Left ventricle myocardium superior (tissue), 1 donor: ENCODE data around the gene GAL3ST1. TPM values are rescaled to one million over a fixed set of nuclear protein-coding genes. Genes with fewer than 3 reads are reported as not detected.
"Not testable (repeated sequence)": the region's sequence is repeated elsewhere in the genome, so short reads cannot be mapped to it uniquely, and the experiment has no call there.

Source experiments
- ATAC-seq: fragments of 200-7000 bp; cut with Tn5 transposase; one replicate; pipeline ENCODE4 v1.9.1; 2020; ENCODE audit warnings: mild to moderate bottlenecking, moderate library complexity
- DNase-seq: peaks from one replicate; pipeline ENCODE4 v3.0.0-alpha.2; 2020
- intact Hi-C: fragments of 100-400 bp; cut with micrococcal nuclease; formaldehyde crosslinking; loops from one replicate; pipeline ENCODE4 v1.11.0; 2022
- total RNA-seq: library from RNA; stranded (reverse); fragmentation: NEBNext Ultra II Directional; extraction: Animal tissue kit (Norgen Biotek cat#: 25700); gene quantifications from one replicate; pipeline ENCODE4 v1.2.1, GENCODE V29; 2021
- donor health status: DM: no; HTN: yes; CAD: no; lungs with severe emphysema.

GAL3ST1 gene
- total RNA-seq, 1 donor from 2014 or later = 0.57 TPM

DNA sequence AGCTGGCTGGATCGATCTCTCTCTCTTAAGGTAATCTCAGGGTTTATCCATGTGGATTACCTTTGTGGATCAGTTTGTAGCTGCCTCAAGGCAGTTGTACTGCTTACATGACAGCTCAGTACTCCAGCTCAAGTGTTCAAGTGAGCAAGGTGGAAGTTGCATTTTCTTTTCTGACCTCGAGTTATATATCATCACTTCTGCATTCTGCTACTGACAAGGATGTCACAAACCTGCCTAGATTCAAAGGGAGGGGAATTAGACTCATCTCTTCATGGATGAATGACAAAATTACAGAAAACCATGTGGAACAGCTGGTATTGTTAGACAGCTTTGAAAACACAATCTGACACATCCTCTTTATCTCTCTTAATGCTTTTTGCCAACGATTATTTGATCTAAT, 26.5 kb upstream of the GAL3ST1 start:
- intact Hi-C loops = no loop called here
- no peak for ATAC-seq
- no peak for DNase-seq

DNA sequence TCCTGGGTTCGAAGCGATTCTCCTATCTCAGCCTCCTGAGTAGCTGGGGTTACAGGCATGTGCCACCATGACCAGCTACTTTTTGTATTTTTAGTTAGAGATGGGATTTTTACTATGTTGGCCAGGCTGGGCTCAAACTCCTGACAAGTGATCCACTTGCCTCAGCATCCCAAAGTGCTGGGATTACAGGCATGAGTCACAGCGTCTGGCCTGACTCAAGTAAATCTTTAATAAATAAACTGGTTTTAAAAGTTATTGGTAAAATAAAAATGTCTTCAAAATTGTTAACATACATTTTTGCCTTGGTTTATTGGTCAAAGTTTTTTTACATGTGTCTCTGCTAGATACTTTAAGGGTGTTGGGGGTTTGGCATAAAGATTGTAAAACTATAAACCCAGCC, 24.5 kb upstream of the GAL3ST1 start:
- intact Hi-C loops = no loop called here
- ATAC-seq = no peak
- no peak for DNase-seq

DNA sequence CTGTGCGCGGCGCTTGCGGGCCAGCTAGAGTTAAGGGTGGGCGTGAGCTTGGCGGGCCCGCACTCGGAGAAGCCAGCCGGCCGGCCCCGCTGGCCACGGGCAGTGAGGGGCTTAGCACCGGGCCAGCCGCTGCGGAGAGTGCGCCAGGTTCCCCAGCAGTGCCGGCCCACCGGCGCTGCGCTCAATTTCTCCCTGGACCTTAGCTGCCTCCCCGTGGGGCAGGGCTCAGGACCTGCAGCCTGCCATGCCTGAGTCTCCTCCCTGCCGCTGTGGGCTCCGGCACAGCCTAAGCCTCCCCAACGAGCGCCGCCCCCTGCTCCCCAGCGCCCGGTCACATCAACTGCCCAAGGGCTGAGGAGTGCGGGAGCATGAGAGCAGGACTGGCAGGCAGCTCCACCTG, 22.4 kb upstream of the GAL3ST1 start:
- DNase-seq (peak; percentile 10), ATAC-seq (no peak)
- intact Hi-C loops = no loop called here

DNA sequence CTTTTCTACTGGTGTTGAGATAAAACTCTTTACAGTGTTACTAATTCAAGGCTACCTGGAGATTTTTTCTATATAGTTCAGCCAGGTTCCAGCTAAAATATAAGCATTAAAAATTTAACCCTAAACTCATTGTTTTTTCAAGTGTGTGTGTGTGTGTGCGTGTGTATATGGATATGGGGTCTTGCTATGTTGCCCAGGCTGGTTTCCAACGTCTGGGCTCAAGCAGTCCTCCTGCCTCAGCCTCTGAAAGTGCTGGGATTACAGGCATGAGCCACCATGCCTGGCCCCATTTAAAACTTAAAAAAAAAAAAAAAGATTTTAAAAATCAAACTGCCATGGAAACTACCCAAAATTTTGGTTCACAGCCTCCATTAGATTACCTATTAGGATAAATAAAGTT, 21.7 kb upstream of the GAL3ST1 start:
- DNase-seq = no peak
- intact Hi-C loops = no loop called here
- ATAC-seq = no peak

DNA sequence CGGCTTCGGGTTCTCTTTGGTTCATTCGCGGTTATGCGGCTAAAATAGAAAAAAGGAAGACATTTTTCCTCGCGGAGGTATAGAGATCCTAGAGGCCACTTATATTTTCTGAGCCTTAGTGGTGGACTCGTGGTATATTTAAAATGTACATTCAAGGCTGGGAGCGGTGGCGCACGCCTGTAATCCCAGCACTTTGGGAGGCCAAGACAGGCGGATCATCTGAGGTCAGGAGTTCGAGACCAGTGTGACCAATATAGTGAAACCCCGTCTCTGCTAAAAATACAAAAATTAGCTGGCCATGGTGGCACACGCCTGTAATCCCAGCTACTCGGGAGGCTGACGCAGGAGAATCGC, 17.9 kb upstream of the GAL3ST1 start:
- ATAC-seq, DNase-seq, intact Hi-C loops: not testable (repeated sequence)

DNA sequence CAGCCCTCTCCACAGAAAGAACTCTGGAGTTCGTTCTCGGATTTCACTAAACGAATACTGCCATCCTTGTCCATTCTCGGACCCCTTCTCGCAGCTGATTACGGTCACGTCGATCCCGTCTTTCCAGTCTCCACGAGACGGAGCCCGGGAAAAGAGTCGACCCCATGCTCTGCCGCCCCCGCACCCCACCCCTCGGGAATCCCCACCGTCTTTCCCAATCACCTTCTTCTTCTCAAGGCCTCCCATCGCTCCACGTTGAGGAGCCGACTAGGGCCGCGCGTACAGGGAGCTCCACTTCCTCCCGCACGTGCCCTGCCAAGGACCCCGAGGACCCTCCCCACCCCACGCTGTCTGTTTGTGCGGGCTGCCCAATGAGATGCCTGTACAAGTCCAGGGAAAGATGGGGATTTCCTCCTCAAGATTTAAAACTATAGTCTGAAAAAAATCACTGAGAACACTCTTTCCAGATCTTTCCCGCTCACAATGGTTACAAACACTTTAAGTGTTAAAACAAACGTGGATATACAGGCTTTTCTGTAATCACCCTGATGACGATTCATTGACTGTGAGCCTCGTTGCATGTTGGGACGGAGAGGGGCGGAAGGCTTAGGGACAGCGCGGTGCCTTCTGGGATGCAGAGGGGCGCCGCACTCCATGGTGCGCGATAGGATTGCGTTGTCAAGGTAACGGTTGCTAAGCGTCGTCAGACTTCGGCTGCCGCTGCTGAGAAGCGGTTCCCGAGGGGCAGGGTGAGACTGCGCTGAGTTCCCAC, 17.3 kb upstream of the GAL3ST1 start, which contains the start of gene PES1:
TSS of gene PES1 (minus strand) at position 323 of the 772 bp plus-strand sequence. CDS start at position 246, 77 bp downstream.
- ATAC-seq (peak; percentile 100), DNase-seq (peak; percentile 95)
- intact Hi-C loops = no loop called here

DNA sequence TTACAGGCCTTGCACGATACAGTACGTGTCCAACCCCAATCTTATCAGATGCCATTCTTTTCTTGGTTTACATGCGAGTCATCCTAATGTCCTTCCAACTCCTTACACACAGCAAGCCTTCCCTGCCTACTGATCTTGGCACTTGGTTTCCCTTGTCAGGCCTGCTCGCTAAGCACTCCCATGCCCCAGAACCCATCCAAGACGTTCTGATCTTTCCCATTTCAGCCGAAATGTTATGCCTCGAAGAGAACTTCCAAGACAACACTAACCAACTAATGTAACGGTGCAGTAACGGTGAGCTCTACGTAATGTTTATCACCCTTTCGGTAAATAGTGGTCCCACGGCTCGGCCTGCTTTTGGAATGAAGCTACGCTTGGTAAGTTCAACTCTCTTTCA, 16.7 kb upstream of the GAL3ST1 start:
- intact Hi-C loops = no loop called here
- DNase-seq (no peak), ATAC-seq (no peak)

DNA sequence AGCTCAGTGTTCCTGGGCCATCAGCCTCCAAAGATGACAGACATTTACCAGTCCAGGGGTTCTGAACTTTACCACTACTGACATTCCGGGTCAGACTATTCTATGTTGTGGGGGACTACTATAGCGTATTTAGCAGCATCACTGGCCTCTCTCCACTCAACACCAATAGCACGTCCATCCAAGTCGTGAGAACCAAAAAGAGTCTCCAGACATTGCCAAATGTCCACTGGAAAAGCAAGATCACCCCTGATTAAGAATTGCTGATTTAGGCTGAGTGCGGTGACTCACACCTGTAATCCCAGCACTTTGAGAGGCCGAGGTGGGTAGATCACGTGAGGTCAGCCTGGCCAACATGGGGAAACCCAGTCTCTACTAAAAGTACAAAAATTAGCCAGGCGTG, 11.9 kb upstream of the GAL3ST1 start:
- ATAC-seq (no peak), DNase-seq (no peak)
- intact Hi-C loops = no loop called here

DNA sequence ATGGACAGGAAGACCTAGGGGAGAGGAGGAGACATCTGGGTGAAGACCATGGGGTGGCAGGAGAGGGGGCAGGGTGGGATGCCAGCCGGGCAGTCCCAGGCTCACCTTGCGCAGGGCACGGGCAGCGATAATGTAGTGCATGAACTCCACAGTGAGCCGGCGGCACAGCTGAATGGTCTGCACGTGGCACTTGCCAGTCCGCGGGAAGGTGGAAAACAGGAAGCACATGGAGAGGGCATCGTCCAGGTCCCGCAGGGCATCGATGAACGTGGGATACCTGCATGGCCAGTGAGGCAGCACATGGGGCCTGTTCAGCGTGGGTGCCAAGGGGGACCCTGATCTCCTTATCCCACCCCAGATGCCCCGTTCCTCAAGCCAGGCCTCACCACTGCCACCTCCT, 10.0 kb upstream of the GAL3ST1 start:
- no peak for DNase-seq
- intact Hi-C loops = no loop called here
- no peak for ATAC-seq

DNA sequence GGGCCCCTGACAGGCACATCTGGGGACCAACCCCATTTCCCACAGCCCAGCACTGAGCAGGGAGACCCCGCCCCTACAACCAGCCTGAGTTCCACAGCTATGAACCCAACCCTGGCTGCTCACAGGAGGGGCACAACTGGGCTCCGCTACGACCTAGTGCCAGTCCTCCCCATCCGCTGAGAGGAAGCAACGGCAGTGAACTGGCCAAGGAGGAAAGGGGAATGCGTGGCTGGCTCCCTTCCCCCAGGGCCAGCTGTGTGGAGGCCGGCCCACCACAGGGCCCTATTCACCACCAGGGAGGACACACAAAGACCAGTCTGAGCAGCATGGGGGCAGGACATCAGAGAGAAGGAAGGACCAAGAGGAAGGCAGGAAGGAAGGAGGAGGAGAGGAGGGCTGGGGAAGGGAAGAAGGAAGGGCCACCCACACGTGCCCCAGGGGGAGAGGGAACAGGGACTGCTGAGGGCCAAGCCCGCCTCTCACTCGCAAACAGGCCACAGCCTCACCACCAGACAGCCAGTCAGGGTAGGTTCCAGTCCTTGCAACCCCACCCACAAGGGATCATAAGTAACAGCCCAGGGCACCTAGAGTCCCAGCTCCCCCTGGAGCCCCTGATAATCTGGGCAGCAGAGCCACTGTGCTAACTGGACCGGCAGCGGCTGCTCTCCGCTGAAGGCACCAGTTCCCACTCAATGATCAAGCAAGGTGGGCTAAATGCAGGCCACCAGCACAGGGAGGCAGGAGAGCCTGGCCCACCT, 8.5 kb upstream of the GAL3ST1 start:
- intact Hi-C loops = no loop called here

DNA sequence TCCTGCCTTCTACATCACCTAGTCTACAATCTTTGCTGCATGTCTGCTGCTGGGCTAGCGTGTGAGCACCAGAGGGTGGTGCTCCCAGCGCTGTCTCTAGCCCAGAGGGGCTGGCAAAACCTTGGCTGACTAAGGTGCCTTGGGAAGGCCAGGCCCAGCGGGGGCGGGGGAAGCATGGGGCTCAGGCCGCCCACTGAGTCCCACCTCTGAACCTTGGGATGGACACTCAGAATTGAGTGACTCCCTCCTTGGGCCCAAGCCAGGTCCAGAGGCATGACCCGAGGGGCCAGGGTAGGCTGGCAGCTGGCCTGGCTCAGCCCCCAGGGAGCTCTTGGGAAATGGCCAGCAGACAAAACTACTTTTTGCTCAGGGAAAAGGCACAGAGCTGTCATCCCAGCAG, 7.6 kb upstream of the GAL3ST1 start:
- DNase-seq (no peak), ATAC-seq (no peak)
- intact Hi-C loops = no loop called here

More for the DNA sequence above, 8.5 kb upstream of the GAL3ST1 start:
- DNase-seq (no peak), ATAC-seq (no peak)

DNA sequence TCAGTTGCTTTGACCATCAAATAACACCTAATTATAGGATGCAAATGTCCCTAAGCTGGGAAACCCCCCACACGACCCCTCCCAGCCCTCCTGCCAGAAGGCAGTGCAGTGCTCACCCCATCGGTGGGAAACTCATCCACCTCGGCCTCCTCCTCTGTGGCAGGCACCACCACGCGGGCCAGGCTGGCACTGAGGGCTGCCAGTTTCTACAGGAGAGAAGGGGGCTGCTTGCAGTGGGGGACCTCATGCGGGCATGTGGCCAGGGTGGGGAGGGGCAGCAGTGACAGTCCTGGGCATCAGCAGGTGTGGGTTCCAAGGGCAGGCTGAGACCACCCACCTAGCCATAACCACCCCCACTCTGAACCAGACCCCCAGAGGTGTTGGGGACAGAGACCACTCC, 6.4 kb upstream of the GAL3ST1 start:
- DNase-seq (no peak), ATAC-seq (no peak)
- intact Hi-C loops = no loop called here

DNA sequence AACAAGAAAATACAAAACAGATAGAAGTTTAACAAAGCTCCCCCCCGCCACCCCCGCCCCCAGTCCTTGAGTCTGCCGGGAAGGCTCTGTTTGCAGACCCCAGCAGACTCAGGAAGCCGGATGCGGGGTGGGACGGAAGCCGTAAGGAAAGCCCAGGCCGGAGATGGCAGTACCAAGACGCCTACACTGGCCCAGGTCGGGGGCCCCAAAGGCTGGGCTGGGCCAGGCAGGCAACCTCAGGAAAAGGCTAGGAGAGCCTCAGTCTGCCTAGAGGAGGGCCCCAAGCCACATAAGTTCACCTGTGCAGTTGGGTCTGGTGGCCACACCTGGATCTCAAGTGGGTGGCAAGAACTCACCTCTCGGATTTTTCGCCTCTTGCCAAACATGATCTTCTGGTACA, 4.0 kb upstream of the GAL3ST1 start:
- DNase-seq (peak; percentile 6), ATAC-seq (no peak)
- intact Hi-C loops = no loop called here

DNA sequence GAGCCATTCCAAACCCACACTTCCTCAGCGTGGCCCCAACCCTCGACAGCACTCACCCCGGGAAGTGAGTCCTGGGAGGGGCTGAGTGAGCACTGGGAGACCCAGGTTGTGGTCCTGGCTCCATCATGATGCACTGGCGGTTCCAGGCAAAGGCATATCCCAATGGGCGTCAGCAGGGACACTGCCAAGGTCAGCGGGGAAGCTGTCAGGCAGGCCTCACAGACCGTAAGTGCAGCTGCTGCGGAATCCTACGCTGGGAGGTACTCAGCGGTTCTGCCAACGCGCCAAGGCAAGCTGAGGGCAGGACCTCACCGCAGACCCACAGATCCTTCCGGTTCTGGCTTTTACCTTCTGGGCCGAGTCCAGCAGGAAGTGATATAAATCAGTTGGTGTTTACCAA, 1.4 kb upstream of the GAL3ST1 start:
- intact Hi-C loops = no loop called here
- DNase-seq = no peak
- no peak for ATAC-seq

DNA sequence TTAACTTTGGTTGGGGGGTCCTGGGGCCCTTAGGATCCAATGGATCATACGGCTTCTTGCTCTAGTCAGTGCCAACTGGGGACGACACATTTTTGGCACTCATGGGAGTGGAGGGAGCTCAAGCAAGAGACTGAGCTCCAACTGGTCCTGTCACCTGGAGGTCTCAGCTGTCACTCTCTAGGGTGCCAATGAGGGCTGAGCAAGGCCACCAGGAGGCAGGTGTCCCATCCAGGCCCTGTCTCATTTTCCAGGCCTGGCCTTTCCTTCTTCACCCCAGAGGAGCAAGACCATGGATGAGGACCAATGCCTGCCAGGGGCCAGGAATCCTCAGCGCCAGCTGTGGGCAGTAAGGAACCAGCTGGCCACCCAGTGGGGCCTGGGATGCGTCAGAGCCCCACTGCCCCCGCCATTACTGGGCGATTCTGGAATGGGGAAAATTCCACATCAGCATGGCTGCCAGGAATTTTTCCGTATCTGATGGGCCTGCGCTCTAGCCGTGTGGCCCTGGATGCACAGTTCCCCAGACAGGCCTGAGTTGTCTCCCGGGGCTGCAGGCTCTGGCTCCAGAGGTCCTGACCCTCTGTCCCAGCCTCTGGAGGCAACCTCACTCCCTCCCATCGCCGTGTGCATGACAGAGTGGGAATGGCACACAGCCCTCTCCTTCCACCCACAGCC, 669 bp upstream of the GAL3ST1 start:
- peak; percentile 46 for DNase-seq
- peak; percentile 67 for ATAC-seq
- intact Hi-C loops = no loop called here

DNA sequence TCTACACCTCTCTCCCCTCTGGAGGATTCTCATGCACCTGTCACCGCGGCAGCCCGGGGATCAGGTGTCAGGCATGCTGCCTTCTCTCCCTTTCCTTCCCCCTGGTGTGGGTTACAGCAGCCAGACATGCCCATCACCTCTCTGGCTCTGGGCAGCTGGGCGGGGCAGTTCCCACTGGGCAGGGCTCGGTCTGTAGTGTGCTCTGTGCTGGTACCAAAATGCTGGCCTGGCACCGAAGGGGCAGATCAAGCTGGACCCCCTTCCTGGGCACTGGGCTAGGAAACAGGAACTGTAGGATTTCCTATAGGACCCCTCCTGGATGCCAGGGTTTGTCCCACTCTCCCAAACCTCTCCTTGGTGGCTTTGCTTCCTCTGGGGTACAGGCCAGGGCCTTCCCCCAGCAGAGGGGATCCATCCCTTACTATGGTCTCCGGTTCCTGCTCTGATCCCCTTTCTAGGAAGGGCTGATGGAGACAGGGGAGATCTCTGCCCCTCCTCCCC, 821 bp downstream of the GAL3ST1 start:
- no peak for DNase-seq
- ATAC-seq = no peak
- intact Hi-C loops = no loop called here

DNA sequence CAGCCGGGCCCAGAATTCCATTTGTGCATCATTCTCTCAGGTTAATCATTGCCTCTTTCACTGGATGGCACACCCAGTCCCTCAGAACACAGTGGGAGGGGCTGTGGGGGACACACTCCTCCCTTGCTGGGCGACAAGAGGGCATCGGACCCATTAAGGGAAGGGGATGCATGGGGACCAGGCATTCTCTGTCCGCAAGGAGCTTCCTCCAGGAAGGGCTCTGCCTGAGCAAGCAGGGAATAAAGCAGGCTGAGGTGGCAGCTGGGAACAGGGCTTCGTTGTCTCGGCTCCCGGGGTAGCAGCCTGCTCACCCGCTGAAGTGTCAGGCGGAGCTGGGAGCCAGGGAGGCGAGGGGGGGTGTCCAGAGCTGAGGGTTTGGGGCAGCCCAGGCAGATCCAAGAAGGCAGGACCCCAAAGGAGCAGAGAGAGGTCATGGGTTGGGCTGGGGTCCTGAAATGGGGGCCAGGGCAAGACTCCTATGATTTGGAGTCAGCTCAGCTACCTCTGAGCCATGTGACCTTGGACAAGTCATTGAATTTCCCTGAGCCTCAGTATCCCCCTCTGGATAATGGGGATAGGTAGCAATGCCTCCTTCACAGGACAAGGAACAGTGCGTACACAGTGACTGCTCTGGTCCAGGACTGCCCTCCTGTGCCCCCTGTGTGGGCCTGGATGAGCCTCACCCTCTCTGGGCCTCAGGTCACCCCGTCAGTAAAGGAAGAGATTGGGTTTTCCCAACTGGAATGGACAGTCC, 1.4 kb downstream of the GAL3ST1 start:
- no peak for ATAC-seq
- no peak for DNase-seq
- intact Hi-C loops = no loop called here

DNA sequence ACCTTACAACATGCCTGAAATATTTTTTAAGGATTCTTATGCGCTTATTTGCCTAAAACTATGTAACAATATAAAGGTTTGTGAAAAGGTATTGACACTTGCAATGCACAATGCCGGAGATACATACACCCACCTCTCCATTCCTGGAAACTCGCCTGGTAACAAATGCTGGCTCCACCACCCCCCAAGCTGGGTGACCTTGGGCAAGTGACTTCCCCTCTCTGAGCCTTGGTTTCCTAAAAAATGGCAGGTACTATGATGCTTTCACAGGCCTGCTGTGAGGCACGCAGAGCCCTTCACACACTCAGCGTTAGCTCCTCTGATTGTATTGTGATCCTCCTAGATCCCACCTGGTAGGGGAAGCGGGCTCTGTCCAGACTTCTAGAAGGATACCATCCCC, 2.3 kb downstream of the GAL3ST1 start:
- intact Hi-C loops = no loop called here
- ATAC-seq = no peak
- DNase-seq = peak; percentile 3

DNA sequence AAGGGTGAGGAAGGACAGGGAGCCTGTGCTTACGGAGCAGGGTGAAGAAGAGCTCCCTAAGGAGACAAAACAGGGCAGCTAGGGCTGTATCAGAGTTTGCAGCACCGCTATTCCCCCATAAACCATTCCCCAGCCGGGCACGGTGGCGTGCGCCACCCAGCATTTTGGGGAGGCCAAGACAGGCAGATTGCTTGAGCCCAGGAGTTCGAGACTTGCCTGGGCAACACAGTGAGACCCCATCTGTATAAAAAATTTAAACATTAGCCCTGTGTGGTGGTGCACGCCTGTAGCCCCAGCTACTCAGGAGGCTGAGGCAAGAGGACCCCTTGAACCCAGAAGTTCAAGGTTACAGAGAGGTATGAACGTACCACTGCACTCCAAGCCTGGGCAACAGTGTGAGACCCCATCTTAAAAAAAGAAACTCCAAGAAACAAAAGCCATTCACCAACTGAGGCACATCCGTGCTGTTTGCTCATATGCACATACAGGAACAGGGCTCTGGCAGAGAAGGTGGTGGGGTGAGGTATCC, 4.7 kb downstream of the GAL3ST1 start:
- DNase-seq (peak; percentile 17), ATAC-seq (no peak)
- intact Hi-C loops = no loop called here
